A673 (cell line): ENCODE results near the gene PRDM16. TPM values are rescaled to one million over a fixed set of nuclear protein-coding genes. Genes with fewer than 3 reads are reported as not detected.

Experiments
- BruUV-seq: library from RNA; stranded (reverse); fragments of 400-500 nt; replicated peaks from 2 replicates; lab custom pipeline; 2021; lab: Mats Ljungman, UMichigan
- CTCF ChIA-PET: fragments of 300-600 bp; sonication (Branson Sonifier 250); formaldehyde crosslinking; loops from one replicate; lab custom pipeline; 2022; ENCODE audit warnings: antibody characterized with exemption; lab: Charles Lee
- POLR2A ChIA-PET: fragments of 300-600 bp; sonication (Branson Sonifier 250); formaldehyde crosslinking; loops from one replicate; lab custom pipeline; 2022; ENCODE audit warnings: antibody characterized with exemption; ENCODE audit not compliant: low non-redundant PET; lab: Charles Lee
- DNase-seq: peaks from one replicate; pipeline ENCODE4 v3.0.0-alpha.2; 2015; ENCODE audit warnings: low spot score
- H3K27ac ChIP-seq: fragments of 200-600 bp; sonication (generic); 2 replicates; pipeline ENCODE4 v1.5.1; 2016; ENCODE audit warnings: mixed run types, low read depth, mild to moderate bottlenecking, mixed read lengths, antibody characterized with exemption, low read length; ENCODE audit not compliant: poor library complexity, severe bottlenecking
- H3K27me3 ChIP-seq: fragments of 200-600 bp; sonication (generic); replicated peaks from 2 replicates; pipeline ENCODE4 v1.6.1; 2017; ENCODE audit warnings: mixed run types, low read depth, mild to moderate bottlenecking, mixed read lengths, antibody characterized with exemption, low read length; ENCODE audit not compliant: insufficient read depth, poor library complexity
- H3K36me3 ChIP-seq: fragments of 200-600 bp; sonication (generic); 2 replicates; pipeline ENCODE4 v1.6.1; 2016; ENCODE audit warnings: mixed run types, mild to moderate bottlenecking, mixed read lengths, antibody characterized with exemption, low read length; ENCODE audit not compliant: insufficient read depth, poor library complexity, severe bottlenecking
- H3K4me1 ChIP-seq: fragments of 200-600 bp; sonication (generic); 2 replicates; pipeline ENCODE4 v1.6.1; 2017; ENCODE audit warnings: mixed run types, mild to moderate bottlenecking, mixed read lengths, antibody characterized with exemption, low read length; ENCODE audit not compliant: insufficient read depth, poor library complexity, severe bottlenecking
- H3K4me3 ChIP-seq: fragments of 200-600 bp; sonication (generic); 2 replicates; pipeline ENCODE4 v1.5.1; 2016; ENCODE audit warnings: low read depth, mixed run types, mild to moderate bottlenecking, mixed read lengths, low read length; ENCODE audit not compliant: poor library complexity, severe bottlenecking
- H3K9me3 ChIP-seq: fragments of 200-600 bp; sonication (generic); 2 replicates; pipeline ENCODE4 v1.6.1; 2016; ENCODE audit warnings: mixed run types, low read depth, mild to moderate bottlenecking, mixed read lengths, antibody characterized with exemption, low read length; ENCODE audit not compliant: poor library complexity, severe bottlenecking
- EZH2 ChIP-seq: fragments of 200-600 bp; sonication (generic); IDR thresholded peaks from 2 replicates; pipeline ENCODE4 v1.6.1; 2017; ENCODE audit warnings: borderline replicate concordance, low read depth, mild to moderate bottlenecking, mixed read lengths, antibody characterized with exemption, low read length; ENCODE audit not compliant: poor library complexity, severe bottlenecking
- intact Hi-C: fragments of 100-400 bp; cut with micrococcal nuclease; formaldehyde crosslinking; loops from one replicate; pipeline ENCODE4 v1.10.0; 2022; ENCODE audit not compliant: unreplicated experiment
- total RNA-seq: library from RNA; stranded (reverse); gene quantifications from 2 replicates; pipeline ENCODE4 v1.2.3, GENCODE V29; 2021
- TF ChIP-seq, protein P1 (sequence below): fragments of 300-800, 200-600 bp; sonication (generic); conservative IDR thresholded peaks from 2 replicates; pipeline ENCODE4 v1.5.1; 2017; ENCODE audit warnings: low read depth, mild to moderate bottlenecking, antibody characterized with exemption, low read length, moderate library complexity, mixed read lengths

The PRDM16 gene
- total RNA-seq, 1 experiment from 2014 or later: 0.49 TPM

DNA sequence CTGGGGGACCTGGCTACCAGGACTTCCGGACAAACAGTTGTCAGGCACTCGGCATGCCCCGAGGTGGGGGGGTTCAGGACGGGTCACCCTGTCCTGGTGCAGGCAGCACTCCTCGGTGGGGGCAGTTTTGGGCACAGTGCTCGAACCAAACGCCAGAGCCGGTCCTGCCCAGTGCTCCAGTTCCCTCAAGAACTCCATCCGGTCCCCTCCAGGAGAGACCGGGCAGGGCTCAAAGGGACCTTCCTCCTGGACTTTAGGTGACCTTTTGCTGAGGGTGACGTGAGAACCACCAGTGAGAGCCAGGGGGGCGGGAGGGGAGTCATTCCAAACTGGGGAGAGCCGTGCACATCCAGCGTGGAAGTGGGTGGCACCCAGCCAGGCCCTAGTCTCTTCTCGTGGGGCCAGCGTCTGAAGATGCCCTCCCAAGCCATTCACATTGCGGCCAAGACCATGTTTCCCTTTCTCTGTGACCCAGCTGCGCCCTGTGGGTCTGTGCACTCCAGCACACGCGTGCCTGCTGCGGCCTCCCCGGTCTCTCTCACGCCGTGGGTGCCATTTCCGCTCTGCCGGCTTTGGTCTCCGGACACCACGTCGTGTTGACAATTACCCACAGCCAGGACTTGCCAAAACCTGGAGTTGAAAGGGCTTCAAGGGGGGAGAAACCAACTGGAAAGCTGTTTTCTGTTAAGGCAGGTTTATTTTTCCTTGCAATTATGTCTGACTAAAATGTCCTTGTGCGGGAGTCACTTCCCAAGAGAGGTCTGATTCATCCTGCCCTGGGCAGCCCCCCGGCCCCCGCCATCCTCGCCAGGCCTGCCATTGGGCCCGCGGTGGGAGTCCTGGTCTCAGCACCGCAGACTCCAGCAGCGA lies 206.7 kb downstream of the PRDM16 start:
- ChIA-PET CTCF (no interaction called here), POLR2A (no interaction called here)
- intact Hi-C loops: no loop called here

GRCh38 chr1:3276341-3276800 lies 207.4 kb downstream of the PRDM16 start:
- DNase-seq: no peak
- Histone ChIP-seq H3K9me3 (no peaks in the 10 kb centered on the region), H3K27ac (no peak overlapping the region), H3K27me3 (peaks cover 38% of the 10 kb centered on the region), H3K36me3 (no peaks in the 10 kb centered on the region), H3K4me3 (no peak overlapping the region), H3K4me1 (no peaks in the 10 kb centered on the region)
- POLR2A ChIA-PET: no interaction called here
- CTCF ChIA-PET: no interaction called here
- no TSS peak for BruUV-seq
- intact Hi-C loops: no loop called here
- TF ChIP-seq, protein P1, sequence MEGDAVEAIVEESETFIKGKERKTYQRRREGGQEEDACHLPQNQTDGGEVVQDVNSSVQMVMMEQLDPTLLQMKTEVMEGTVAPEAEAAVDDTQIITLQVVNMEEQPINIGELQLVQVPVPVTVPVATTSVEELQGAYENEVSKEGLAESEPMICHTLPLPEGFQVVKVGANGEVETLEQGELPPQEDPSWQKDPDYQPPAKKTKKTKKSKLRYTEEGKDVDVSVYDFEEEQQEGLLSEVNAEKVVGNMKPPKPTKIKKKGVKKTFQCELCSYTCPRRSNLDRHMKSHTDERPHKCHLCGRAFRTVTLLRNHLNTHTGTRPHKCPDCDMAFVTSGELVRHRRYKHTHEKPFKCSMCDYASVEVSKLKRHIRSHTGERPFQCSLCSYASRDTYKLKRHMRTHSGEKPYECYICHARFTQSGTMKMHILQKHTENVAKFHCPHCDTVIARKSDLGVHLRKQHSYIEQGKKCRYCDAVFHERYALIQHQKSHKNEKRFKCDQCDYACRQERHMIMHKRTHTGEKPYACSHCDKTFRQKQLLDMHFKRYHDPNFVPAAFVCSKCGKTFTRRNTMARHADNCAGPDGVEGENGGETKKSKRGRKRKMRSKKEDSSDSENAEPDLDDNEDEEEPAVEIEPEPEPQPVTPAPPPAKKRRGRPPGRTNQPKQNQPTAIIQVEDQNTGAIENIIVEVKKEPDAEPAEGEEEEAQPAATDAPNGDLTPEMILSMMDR: no peak
- no peak for TF ChIP-seq EZH2

More for the DNA sequence above, 206.7 kb downstream of the PRDM16 start:
- H3K9me3 ChIP-seq: no peaks in the 10 kb centered on the region
- no peak overlapping the region for H3K27ac ChIP-seq
- H3K27me3 ChIP-seq: peaks cover 39% of the 10 kb centered on the region
- TF ChIP-seq, protein P1: no peak
- no peak for TF ChIP-seq EZH2
- BruUV-seq: no TSS peak
- H3K4me3 ChIP-seq: no peak overlapping the region
- DNase-seq: no peak
- no peaks in the 10 kb centered on the region for H3K36me3 ChIP-seq
- no peaks in the 10 kb centered on the region for H3K4me1 ChIP-seq

GRCh38 chr1:3277011-3277471 lies 208.0 kb downstream of the PRDM16 start:
- H3K27ac ChIP-seq: no peak overlapping the region
- BruUV-seq: no TSS peak
- H3K4me3 ChIP-seq: no peak overlapping the region
- POLR2A ChIA-PET: no interaction called here
- intact Hi-C loops: no loop called here
- H3K36me3 ChIP-seq: no peaks in the 10 kb centered on the region
- peaks cover 37% of the 10 kb centered on the region for H3K27me3 ChIP-seq
- TF ChIP-seq EZH2: no peak
- TF ChIP-seq, protein P1: no peak
- DNase-seq: no peak
- CTCF ChIA-PET: no interaction called here
- H3K9me3 ChIP-seq: no peaks in the 10 kb centered on the region
- no peaks in the 10 kb centered on the region for H3K4me1 ChIP-seq
